ENCODE data around the gene CCDC191. TPM values are rescaled to one million over a fixed set of nuclear protein-coding genes. Genes with fewer than 3 reads are reported as not detected.

CCDC191 gene
- polyA plus RNA-seq, 1 experiment, result 2.3 TPM

GRCh38 chr3:114043205-114043604 is 13.1 kb downstream of the CCDC191 start:
- no peaks in the 10 kb centered on the region for H3K9me3 ChIP-seq (ENCODE audit: control insufficient read depth, insufficient read depth, low read length)
- no peak overlapping the region for H3K27ac ChIP-seq (ENCODE audit: low read depth, low read length)
- ChIA-PET CTCF (interaction anchor here (0.6 kb wide), 1 partner anchor 35 kb away, joined by 3 read pairs; no protein-coding TSS in a partner anchor), POLR2A (no interaction called here)
- TF ChIP-seq, protein P1, sequence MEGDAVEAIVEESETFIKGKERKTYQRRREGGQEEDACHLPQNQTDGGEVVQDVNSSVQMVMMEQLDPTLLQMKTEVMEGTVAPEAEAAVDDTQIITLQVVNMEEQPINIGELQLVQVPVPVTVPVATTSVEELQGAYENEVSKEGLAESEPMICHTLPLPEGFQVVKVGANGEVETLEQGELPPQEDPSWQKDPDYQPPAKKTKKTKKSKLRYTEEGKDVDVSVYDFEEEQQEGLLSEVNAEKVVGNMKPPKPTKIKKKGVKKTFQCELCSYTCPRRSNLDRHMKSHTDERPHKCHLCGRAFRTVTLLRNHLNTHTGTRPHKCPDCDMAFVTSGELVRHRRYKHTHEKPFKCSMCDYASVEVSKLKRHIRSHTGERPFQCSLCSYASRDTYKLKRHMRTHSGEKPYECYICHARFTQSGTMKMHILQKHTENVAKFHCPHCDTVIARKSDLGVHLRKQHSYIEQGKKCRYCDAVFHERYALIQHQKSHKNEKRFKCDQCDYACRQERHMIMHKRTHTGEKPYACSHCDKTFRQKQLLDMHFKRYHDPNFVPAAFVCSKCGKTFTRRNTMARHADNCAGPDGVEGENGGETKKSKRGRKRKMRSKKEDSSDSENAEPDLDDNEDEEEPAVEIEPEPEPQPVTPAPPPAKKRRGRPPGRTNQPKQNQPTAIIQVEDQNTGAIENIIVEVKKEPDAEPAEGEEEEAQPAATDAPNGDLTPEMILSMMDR (IDR thresholded peaks at IDR 0.05; ENCODE audit: low read depth, low read length), result no peak
- no peak overlapping the region for H3K4me3 ChIP-seq (ENCODE audit: low read depth, low read length)
- DNase-seq (ENCODE audit: low read depth, low spot score), result no peak
- no peaks in the 10 kb centered on the region for H3K27me3 ChIP-seq (ENCODE audit: control insufficient read depth, insufficient read depth, low read length)

- ChIA-PET CTCF (interaction anchor here (1.6 kb wide), 1 partner anchor 191 kb away, joined by 6 read pairs; no protein-coding TSS in a partner anchor), POLR2A (no interaction called here)
These were observed 20.4 kb downstream of the CCDC191 start for GRCh38 chr3:114035896-114036295.

GRCh38 chr3:114034787-114035545 is 21.4 kb downstream of the CCDC191 start:
- no peak overlapping the region for H3K27ac ChIP-seq (ENCODE audit: low read depth, low read length)
- DNase-seq (ENCODE audit: low read depth, low spot score), result peak; percentile 15
- H3K27me3 ChIP-seq (ENCODE audit: control insufficient read depth, insufficient read depth, low read length), result no peaks in the 10 kb centered on the region
- ChIA-PET POLR2A (no interaction called here), CTCF (interaction anchor here (0.5 kb wide), 1 partner anchor 925 kb away, joined by 8 read pairs; no protein-coding TSS in a partner anchor)
- H3K4me3 ChIP-seq (ENCODE audit: low read depth, low read length), result no peak overlapping the region
- H3K9me3 ChIP-seq (ENCODE audit: control insufficient read depth, insufficient read depth, low read length), result no peaks in the 10 kb centered on the region
- TF ChIP-seq, protein P1 (IDR thresholded peaks at IDR 0.05; ENCODE audit: low read depth, low read length), result no peak

More at GRCh38 chr3:114035896-114036295, 20.4 kb downstream of the CCDC191 start:
- Histone ChIP-seq H3K9me3 (ENCODE audit: control insufficient read depth, insufficient read depth, low read length) (no peaks in the 10 kb centered on the region), H3K27me3 (ENCODE audit: control insufficient read depth, insufficient read depth, low read length) (no peaks in the 10 kb centered on the region), H3K27ac (ENCODE audit: low read depth, low read length) (no peak overlapping the region), H3K4me3 (ENCODE audit: low read depth, low read length) (no peak overlapping the region)
- no peak for DNase-seq (ENCODE audit: low read depth, low spot score)
- TF ChIP-seq, protein P1 (IDR thresholded peaks at IDR 0.05; ENCODE audit: low read depth, low read length), result no peak

GRCh38 chr3:114034211-114034610 is 22.1 kb downstream of the CCDC191 start:
- TF ChIP-seq, protein P1 (IDR thresholded peaks at IDR 0.05; ENCODE audit: low read depth, low read length), result no peak
- Histone ChIP-seq H3K9me3 (ENCODE audit: control insufficient read depth, insufficient read depth, low read length) (no peaks in the 10 kb centered on the region), H3K27ac (ENCODE audit: low read depth, low read length) (no peak overlapping the region), H3K27me3 (ENCODE audit: control insufficient read depth, insufficient read depth, low read length) (no peaks in the 10 kb centered on the region), H3K4me3 (ENCODE audit: low read depth, low read length) (no peak overlapping the region)
- ChIA-PET CTCF (interaction anchor here (0.5 to 0.7 kb wide), 2 partner anchors 13 to 924 kb away, joined by 3 to 8 read pairs; no protein-coding TSS in a partner anchor), POLR2A (no interaction called here)
- no peak for DNase-seq (ENCODE audit: low read depth, low spot score)

DNA sequence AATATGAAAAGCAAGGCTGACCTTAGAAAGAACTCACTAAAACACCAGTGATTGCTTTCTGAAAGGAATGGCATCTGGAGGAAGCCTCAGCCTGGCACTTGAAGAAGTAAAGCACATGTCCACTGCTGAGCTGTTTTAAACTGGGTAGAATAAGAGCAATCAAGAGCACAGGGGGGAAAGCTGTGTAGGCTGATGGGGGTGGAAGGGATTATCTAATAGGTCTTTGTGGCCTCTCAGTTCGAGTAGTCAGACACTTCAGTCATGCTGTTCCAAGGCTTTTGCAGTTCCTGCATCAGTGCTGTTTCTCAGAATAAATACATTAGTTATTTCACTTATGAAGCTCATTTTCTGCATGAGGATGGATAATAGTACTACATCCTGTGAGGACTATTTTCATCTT is 22.6 kb downstream of the CCDC191 start:
- no peaks in the 10 kb centered on the region for H3K27me3 ChIP-seq (ENCODE audit: control insufficient read depth, insufficient read depth, low read length)
- no peak overlapping the region for H3K4me3 ChIP-seq (ENCODE audit: low read depth, low read length)
- TF ChIP-seq, protein P1 (IDR thresholded peaks at IDR 0.05; ENCODE audit: low read depth, low read length), result no peak
- ChIA-PET POLR2A (no interaction called here), CTCF (interaction anchor here (0.6 to 0.7 kb wide), 2 partner anchors 12 to 1059 kb away, joined by 3 read pairs; no protein-coding TSS in a partner anchor)
- no peak for DNase-seq (ENCODE audit: low read depth, low spot score)
- H3K27ac ChIP-seq (ENCODE audit: low read depth, low read length), result no peak overlapping the region
- H3K9me3 ChIP-seq (ENCODE audit: control insufficient read depth, insufficient read depth, low read length), result no peaks in the 10 kb centered on the region

Measured in AG04450 (cell line).